SK-N-SH (cell line): ENCODE data around the gene EXOC6. TPM values are rescaled to one million over a fixed set of nuclear protein-coding genes. Genes with fewer than 3 reads are reported as not detected.

Experiments
- CTCF ChIA-PET: fragments of 300-600, 350-600 bp; formaldehyde crosslinking; extraction: SDS; loops from one replicate; lab custom pipeline; 2021; lab: Yijun Ruan, JAX
- POLR2A ChIA-PET: fragments of 350-600 bp; sonication (Branson Sonifier 250); formaldehyde crosslinking; extraction: SDS; loops from one replicate; lab custom pipeline; 2020; ENCODE audit warnings: antibody characterized with exemption, inconsistent platforms; lab: Yijun Ruan, JAX
- DNase-seq: peaks from one replicate; pipeline ENCODE4 v3.0.0; 2012
- H2AFZ ChIP-seq: fragments of 200-600 bp; sonication (generic); 2 replicates; pipeline ENCODE4 v1.8.1; 2016; ENCODE audit warnings: antibody characterized with exemption, mild to moderate bottlenecking, low read depth
- H3F3A ChIP-seq: fragments of 200-600 bp; sonication (generic); replicated peaks from 2 replicates; pipeline ENCODE3; 2016; ENCODE audit warnings: antibody characterized with exemption, mild to moderate bottlenecking; ENCODE audit not compliant: insufficient read depth
- H3K27ac ChIP-seq, 2 experiments: fragments of 200-500 bp in 1 of 2; fragments of 200-600 bp in 1 of 2; sonication (Bioruptor generic) in 1 of 2; sonication (generic), shearing (Covaris generic) in 1 of 2; 2 replicates each; pipeline versions ENCODE4 v1.5.1 to v1.6.1; 2014 to 2016; ENCODE audit warnings: low read depth in 2 of 2, inconsistent platforms in 1 of 2, low read length in 1 of 2, mild to moderate bottlenecking in 1 of 2, mixed read lengths in 1 of 2
- H3K27me3 ChIP-seq: fragments of 200-600 bp; sonication (generic), shearing (Covaris generic); 2 replicates; pipeline ENCODE4 v1.6.1; 2016; ENCODE audit warnings: mixed run types; ENCODE audit not compliant: insufficient read depth
- H3K36me3 ChIP-seq, 2 experiments: fragments of 200-500 bp in 1 of 2; fragments of 200-600 bp in 1 of 2; sonication (Bioruptor generic) in 1 of 2; sonication (generic) in 1 of 2; replicated peaks in 1 of 2; 2 replicates each; pipeline versions ENCODE3 to v1.5.1; 2014 to 2016; ENCODE audit warnings: low read length in 1 of 2, mild to moderate bottlenecking in 1 of 2; ENCODE audit not compliant: insufficient read depth in 2 of 2, control insufficient read depth in 1 of 2
- H3K4me1 ChIP-seq, 2 experiments: fragments of 200-500 bp in 1 of 2; fragments of 200-600 bp in 1 of 2; sonication (Bioruptor generic) in 1 of 2; sonication (generic), shearing (Covaris generic) in 1 of 2; 2 replicates each; pipeline versions ENCODE4 v1.5.1 to v1.6.1; 2014 to 2016; ENCODE audit warnings: low read depth in 1 of 2, low read length in 1 of 2, mixed run types in 1 of 2; ENCODE audit not compliant: insufficient read depth in 2 of 2, control insufficient read depth in 1 of 2
- H3K4me2 ChIP-seq: fragments of 200-600 bp; sonication (generic), shearing (Covaris generic); 2 replicates; pipeline ENCODE4 v1.6.1; 2017; ENCODE audit warnings: mixed run types
- H3K4me3 ChIP-seq, 2 experiments: fragments of 200-500 bp in 1 of 2; fragments of 200-600 bp in 1 of 2; sonication (Bioruptor generic) in 1 of 2; sonication (generic), shearing (Covaris generic) in 1 of 2; 2 replicates each; pipeline versions ENCODE4 v1.5.1 to v1.8.1; 2014 to 2016; ENCODE audit warnings: low read depth in 2 of 2, inconsistent platforms in 1 of 2, low read length in 1 of 2, mild to moderate bottlenecking in 1 of 2, mixed read lengths in 1 of 2, moderate library complexity in 1 of 2
- H3K79me2 ChIP-seq: fragments of 200-600 bp; sonication (generic); 2 replicates; pipeline ENCODE4 v1.8.1; 2017; ENCODE audit warnings: mild to moderate bottlenecking; ENCODE audit not compliant: insufficient read depth
- H3K9ac ChIP-seq: fragments of 200-600 bp; sonication (generic); 2 replicates; pipeline ENCODE4 v1.6.1; 2017; ENCODE audit warnings: mixed run types
- H3K9me2 ChIP-seq: fragments of 200-600 bp; sonication (generic); 2 replicates; pipeline ENCODE4 v1.6.1; 2017; ENCODE audit warnings: mixed run types
- H3K9me3 ChIP-seq: fragments of 200-600 bp; sonication (generic); 2 replicates; pipeline ENCODE4 v1.6.1; 2017; ENCODE audit warnings: mixed run types, mild to moderate bottlenecking, moderate library complexity
- H4K20me1 ChIP-seq: fragments of 200-600 bp; sonication (generic); 2 replicates; pipeline ENCODE4 v1.6.1; 2017; ENCODE audit warnings: mild to moderate bottlenecking, mixed run types; ENCODE audit not compliant: insufficient read depth
- CHD2 ChIP-seq: fragments of 150-350 bp; IDR thresholded peaks from 2 replicates; pipeline ENCODE4 v1.6.1; 2018; ENCODE audit warnings: low read length; ENCODE audit not compliant: partially characterized antibody
- ELF1 ChIP-seq: IDR thresholded peaks from 2 replicates; pipeline ENCODE4 v1.4.0; 2012
- EP300 ChIP-seq, 2 experiments: IDR thresholded peaks; 2 replicates each; pipeline versions ENCODE4 v1.4.0 to v1.6.1; 2012; ENCODE audit warnings: borderline replicate concordance in 1 of 2, low read depth in 1 of 2, low read length in 1 of 2
- EZH2phosphoT487 ChIP-seq: fragments of 200-600 bp; sonication (generic); IDR thresholded peaks from 2 replicates; pipeline ENCODE4 v1.6.1; 2017; ENCODE audit warnings: low read depth, mixed run types, mild to moderate bottlenecking, antibody characterized with exemption, moderate library complexity, borderline replicate concordance
- GATA2 ChIP-seq: sonication (generic); formaldehyde crosslinking; IDR thresholded peaks from 2 replicates; pipeline ENCODE4 v1.5.0; 2020; ENCODE audit warnings: mild to moderate bottlenecking, missing genetic modification reagents
- MAX ChIP-seq: IDR thresholded peaks from 2 replicates; pipeline ENCODE4 v1.4.0; 2012; ENCODE audit warnings: low read depth
- NFIC ChIP-seq: IDR thresholded peaks from 2 replicates; pipeline ENCODE4 v1.4.0; 2012; ENCODE audit warnings: borderline replicate concordance
- NRF1 ChIP-seq: IDR thresholded peaks from 2 replicates; pipeline ENCODE4 v1.6.1; 2012; ENCODE audit warnings: low read depth, mild to moderate bottlenecking, low read length
- POLR2AphosphoS5 ChIP-seq: IDR thresholded peaks from 2 replicates; pipeline ENCODE4 v1.6.1; 2012; ENCODE audit warnings: low read depth, low read length
- RAD21 ChIP-seq: IDR thresholded peaks from 2 replicates; pipeline ENCODE4 v1.6.1; 2012; ENCODE audit warnings: mild to moderate bottlenecking, low read length
- RCOR1 ChIP-seq: fragments of 150-350 bp; IDR thresholded peaks from 2 replicates; pipeline ENCODE4 v1.6.1; 2017; ENCODE audit warnings: antibody characterized with exemption, low read length
- REST ChIP-seq: IDR thresholded peaks from 2 replicates; pipeline ENCODE4 v1.6.1; 2012; ENCODE audit warnings: mild to moderate bottlenecking, low read depth, low read length, moderate library complexity
- RFX5 ChIP-seq: IDR thresholded peaks from 2 replicates; pipeline ENCODE4 v1.6.1; 2012; ENCODE audit warnings: mild to moderate bottlenecking, improper control_type of control experiment, low read length
- SIN3A ChIP-seq: IDR thresholded peaks from 2 replicates; pipeline ENCODE4 v1.6.1; 2012; ENCODE audit warnings: low read depth, mild to moderate bottlenecking, low read length, moderate library complexity, borderline replicate concordance
- TAF1 ChIP-seq: IDR thresholded peaks from 2 replicates; pipeline ENCODE4 v1.6.1; 2012; ENCODE audit warnings: low read depth, mild to moderate bottlenecking, low read length, moderate library complexity, borderline replicate concordance
- TEAD4 ChIP-seq: IDR thresholded peaks from 2 replicates; pipeline ENCODE4 v1.4.0; 2012; ENCODE audit warnings: mild to moderate bottlenecking, borderline replicate concordance; ENCODE audit not compliant: insufficient read depth
- WGBS: methylation state at CpG from one replicate; pipeline ENCODE4 v1.1.6; 2017; ENCODE audit warnings: low lambda C conversion rate; 5-methylcytosine and 5-hydroxymethylcytosine counted together
- polyA plus RNA-seq, 3 experiments: library from polyadenylated mRNA; depleted of rRNA; stranded (reverse); fragments of >200 nt; gene quantifications; 2 replicates each; pipeline ENCODE4 v1.2.3, GENCODE V29; 2012
- TF ChIP-seq, protein P1 (sequence below): fragments of 150-350 bp; IDR thresholded peaks from 2 replicates; pipeline ENCODE4 v1.6.1; 2016; ENCODE audit warnings: mild to moderate bottlenecking, low read depth, low read length
- TF ChIP-seq, protein P2 (sequence below): fragments of 200-600 bp; sonication (generic); IDR thresholded peaks from 2 replicates; pipeline ENCODE4 v1.6.1; 2017; ENCODE audit warnings: antibody characterized with exemption, mild to moderate bottlenecking, moderate library complexity
- TF ChIP-seq, protein P3 (sequence below): fragments of 150-350 bp; IDR thresholded peaks from 2 replicates; pipeline ENCODE4 v1.6.1; 2017; ENCODE audit warnings: antibody characterized with exemption, low read length, low read depth, borderline replicate concordance

The EXOC6 gene
- polyA plus RNA-seq, 1 of the 3 experiments (the other 2 are of a cell fraction) = 2.3 TPM

DNA sequence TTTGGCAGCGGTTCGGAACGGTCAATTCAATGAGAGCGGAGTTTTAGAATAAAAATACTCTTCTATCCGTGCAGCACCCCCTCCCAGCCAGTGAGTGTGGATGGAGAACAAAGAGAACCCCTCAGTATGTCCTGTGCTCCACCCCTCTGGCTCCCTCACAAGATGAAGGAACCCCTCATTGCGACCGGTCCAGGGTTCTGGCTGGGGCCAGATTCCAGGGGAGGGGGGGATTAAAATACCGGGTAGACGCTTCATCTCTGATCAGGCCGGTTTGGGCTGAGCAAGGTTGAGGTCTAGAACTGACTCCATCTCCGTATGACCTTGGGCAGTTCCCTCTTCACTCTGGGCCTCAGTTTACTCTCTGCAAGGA is 218.2 kb downstream of the EXOC6 start:
- H3K36me3 ChIP-seq = no peaks in the 10 kb centered on the region
- H3K9me3 ChIP-seq = no peaks in the 10 kb centered on the region
- WGBS = 45% methylated on average over 8 of the region's 11 CpGs
- H3K4me2 ChIP-seq = no peak overlapping the region
- no peaks in the 10 kb centered on the region for H3K79me2 ChIP-seq
- H3K4me1 ChIP-seq = peaks cover 0 to 13% of the 10 kb centered on the region in 2 experiments; a peak in 1 of 4 replicates
- no peaks in the 10 kb centered on the region for H3F3A ChIP-seq
- no peak overlapping the region for H2AFZ ChIP-seq
- ChIA-PET POLR2A (no interaction called here), CTCF (interaction anchor here (0.6 to 8.4 kb wide), 11 partner anchors 11 to 440 kb away, joined by 3 to 69 read pairs (median 6); partner anchors contain the start of gene MYOF)
- no peak overlapping the region for H3K27ac ChIP-seq
- no peaks in the 10 kb centered on the region for H3K9me2 ChIP-seq
- DNase-seq = peak; percentile 31
- no peaks in the 10 kb centered on the region for H4K20me1 ChIP-seq
- no peak overlapping the region for H3K9ac ChIP-seq
- no peak overlapping the region for H3K4me3 ChIP-seq
- H3K27me3 ChIP-seq = peaks cover 40% of the 10 kb centered on the region
- TF ChIP-seq, protein P1, sequence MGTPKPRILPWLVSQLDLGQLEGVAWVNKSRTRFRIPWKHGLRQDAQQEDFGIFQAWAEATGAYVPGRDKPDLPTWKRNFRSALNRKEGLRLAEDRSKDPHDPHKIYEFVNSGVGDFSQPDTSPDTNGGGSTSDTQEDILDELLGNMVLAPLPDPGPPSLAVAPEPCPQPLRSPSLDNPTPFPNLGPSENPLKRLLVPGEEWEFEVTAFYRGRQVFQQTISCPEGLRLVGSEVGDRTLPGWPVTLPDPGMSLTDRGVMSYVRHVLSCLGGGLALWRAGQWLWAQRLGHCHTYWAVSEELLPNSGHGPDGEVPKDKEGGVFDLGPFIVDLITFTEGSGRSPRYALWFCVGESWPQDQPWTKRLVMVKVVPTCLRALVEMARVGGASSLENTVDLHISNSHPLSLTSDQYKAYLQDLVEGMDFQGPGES = no peak
- TF ChIP-seq GATA2 (no peak), SIN3A (no peak), NRF1 (no peak), CHD2 (no peak), POLR2AphosphoS5 (no peak), EP300 (IDR thresholded peaks at IDR 0.05; ENCODE audit: borderline replicate concordance in 1 of 2, low read depth in 1 of 2, low read length in 1 of 2) (no peak), EZH2phosphoT487 (no peak), NFIC (no peak), REST (no peak), RFX5 (no peak), RCOR1 (no peak), RAD21 (no peak), TEAD4 (no peak), ELF1 (no peak), TAF1 (no peak), MAX (no peak)
- TF ChIP-seq, protein P2, sequence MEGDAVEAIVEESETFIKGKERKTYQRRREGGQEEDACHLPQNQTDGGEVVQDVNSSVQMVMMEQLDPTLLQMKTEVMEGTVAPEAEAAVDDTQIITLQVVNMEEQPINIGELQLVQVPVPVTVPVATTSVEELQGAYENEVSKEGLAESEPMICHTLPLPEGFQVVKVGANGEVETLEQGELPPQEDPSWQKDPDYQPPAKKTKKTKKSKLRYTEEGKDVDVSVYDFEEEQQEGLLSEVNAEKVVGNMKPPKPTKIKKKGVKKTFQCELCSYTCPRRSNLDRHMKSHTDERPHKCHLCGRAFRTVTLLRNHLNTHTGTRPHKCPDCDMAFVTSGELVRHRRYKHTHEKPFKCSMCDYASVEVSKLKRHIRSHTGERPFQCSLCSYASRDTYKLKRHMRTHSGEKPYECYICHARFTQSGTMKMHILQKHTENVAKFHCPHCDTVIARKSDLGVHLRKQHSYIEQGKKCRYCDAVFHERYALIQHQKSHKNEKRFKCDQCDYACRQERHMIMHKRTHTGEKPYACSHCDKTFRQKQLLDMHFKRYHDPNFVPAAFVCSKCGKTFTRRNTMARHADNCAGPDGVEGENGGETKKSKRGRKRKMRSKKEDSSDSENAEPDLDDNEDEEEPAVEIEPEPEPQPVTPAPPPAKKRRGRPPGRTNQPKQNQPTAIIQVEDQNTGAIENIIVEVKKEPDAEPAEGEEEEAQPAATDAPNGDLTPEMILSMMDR = no peak
- TF ChIP-seq, protein P3, sequence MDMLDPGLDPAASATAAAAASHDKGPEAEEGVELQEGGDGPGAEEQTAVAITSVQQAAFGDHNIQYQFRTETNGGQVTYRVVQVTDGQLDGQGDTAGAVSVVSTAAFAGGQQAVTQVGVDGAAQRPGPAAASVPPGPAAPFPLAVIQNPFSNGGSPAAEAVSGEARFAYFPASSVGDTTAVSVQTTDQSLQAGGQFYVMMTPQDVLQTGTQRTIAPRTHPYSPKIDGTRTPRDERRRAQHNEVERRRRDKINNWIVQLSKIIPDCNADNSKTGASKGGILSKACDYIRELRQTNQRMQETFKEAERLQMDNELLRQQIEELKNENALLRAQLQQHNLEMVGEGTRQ = no peak
- TF ChIP-seq, all 33 proteins: peak for 0
